Measurements from ENCODE around the gene ACSS1.

The ACSS1 gene

GRCh38 chr20:25008388-25009217, 49.3 kb downstream of the ACSS1 start:
- ATAC-seq: no peak

GRCh38 chr20:25007491-25008305, 50.2 kb downstream of the ACSS1 start:
- no peak for ATAC-seq
- no peak for TF ChIP-seq CREB5 (CRISPR knock-in tag; IDR thresholded peaks at IDR 0.05; ENCODE audit: low read depth)
- TF ChIP-seq ZNF565 (CRISPR knock-in tag; conservative IDR thresholded peaks at IDR 0.05; ENCODE audit: low read depth): no peak
- no peak for TF ChIP-seq CSDC2 (CRISPR knock-in tag; IDR thresholded peaks at IDR 0.05)
- no peak for TF ChIP-seq BACH2 (CRISPR knock-in tag; IDR thresholded peaks at IDR 0.05; ENCODE audit: borderline replicate concordance)
- no peak for TF ChIP-seq OSR1 (CRISPR knock-in tag; IDR thresholded peaks at IDR 0.05)
- no peak for TF ChIP-seq PPARA (CRISPR knock-in tag; IDR thresholded peaks at IDR 0.05; ENCODE audit: borderline replicate concordance)
- TF ChIP-seq TCF4 (CRISPR knock-in tag; IDR thresholded peaks at IDR 0.05; ENCODE audit: borderline replicate concordance): no peak
- TF ChIP-seq ZNF8 (CRISPR knock-in tag; IDR thresholded peaks at IDR 0.05): no peak
- TF ChIP-seq ISL1 (CRISPR knock-in tag; IDR thresholded peaks at IDR 0.05): no peak
- TF ChIP-seq TOX (CRISPR knock-in tag; IDR thresholded peaks at IDR 0.05; ENCODE audit: borderline replicate concordance): no peak
- no peak for TF ChIP-seq ZFP30 (CRISPR knock-in tag; IDR thresholded peaks at IDR 0.05)
- TF ChIP-seq CSRNP3 (CRISPR knock-in tag; IDR thresholded peaks at IDR 0.05): no peak

More at GRCh38 chr20:25008388-25009217, 49.3 kb downstream of the ACSS1 start:
- no peak for TF ChIP-seq PATZ1 (CRISPR knock-in tag; IDR thresholded peaks at IDR 0.05; ENCODE audit: borderline replicate concordance)
- no peak for TF ChIP-seq GLIS3 (CRISPR knock-in tag; IDR thresholded peaks at IDR 0.05)
- TF ChIP-seq ZFP30 (CRISPR knock-in tag; IDR thresholded peaks at IDR 0.05): no peak
- no peak for TF ChIP-seq BACH2 (CRISPR knock-in tag; IDR thresholded peaks at IDR 0.05; ENCODE audit: borderline replicate concordance)
- TF ChIP-seq ZFP3 (CRISPR knock-in tag; IDR thresholded peaks at IDR 0.05): no peak
- TF ChIP-seq TSHZ2 (CRISPR knock-in tag; IDR thresholded peaks at IDR 0.05): no peak
- no peak for TF ChIP-seq ZNF8 (CRISPR knock-in tag; IDR thresholded peaks at IDR 0.05)
- TF ChIP-seq SNAI2 (CRISPR knock-in tag; IDR thresholded peaks at IDR 0.05): no peak
- no peak for TF ChIP-seq ISL1 (CRISPR knock-in tag; IDR thresholded peaks at IDR 0.05)
- TF ChIP-seq CREB5 (CRISPR knock-in tag; IDR thresholded peaks at IDR 0.05; ENCODE audit: low read depth): no peak
- no peak for TF ChIP-seq PPARA (CRISPR knock-in tag; IDR thresholded peaks at IDR 0.05; ENCODE audit: borderline replicate concordance)
- no peak for TF ChIP-seq ZC3H10 (CRISPR knock-in tag; IDR thresholded peaks at IDR 0.05)
- TF ChIP-seq CSRNP3 (CRISPR knock-in tag; IDR thresholded peaks at IDR 0.05): no peak
- TF ChIP-seq TOX (CRISPR knock-in tag; IDR thresholded peaks at IDR 0.05; ENCODE audit: borderline replicate concordance): no peak

All from SK-N-SH treated with all-trans-retinoic acid at 6 μM for 48 hours (cell line).